ENCODE data around the gene EXOSC1. TPM values are rescaled to one million over a fixed set of nuclear protein-coding genes. Genes with fewer than 3 reads are reported as not detected.

Gene EXOSC1
- polyA plus RNA-seq, 1 donor from 2014 or later, result 33.5 TPM

GRCh38 chr10:97434055-97434454, 11.8 kb downstream of the EXOSC1 start:
- Histone ChIP-seq H4K20me1 (ENCODE audit: insufficient read depth) (no peaks in the 10 kb centered on the region), H3K4me3 (ENCODE audit: low read length) (no peak overlapping the region), H3K4me2 (ENCODE audit: low read length) (no peak overlapping the region), H3K9me2 (ENCODE audit: insufficient read depth, low read length) (no peaks in the 10 kb centered on the region), H2AFZ (ENCODE audit: low read depth, low read length) (no peak overlapping the region), H3F3A (ENCODE audit: insufficient read depth, low read length, poor library complexity, severe bottlenecking) (no peaks in the 10 kb centered on the region), H3K79me2 (replicated peaks; ENCODE audit: insufficient read depth, low read length) (peaks cover 6% of the 10 kb centered on the region), H3K9me3 (ENCODE audit: low read length) (no peaks in the 10 kb centered on the region), H3K27me3 (ENCODE audit: insufficient read depth, low read depth, low read length) (no peaks in the 10 kb centered on the region), H3K27ac (ENCODE audit: low read length) (no peak overlapping the region), H3K9ac (ENCODE audit: low read length) (no peak overlapping the region), H3K36me3 (ENCODE audit: insufficient read depth, low read length) (no peaks in the 10 kb centered on the region)
- TF ChIP-seq REST (IDR thresholded peaks at IDR 0.05; ENCODE audit: borderline replicate concordance), result no peak
- TF ChIP-seq SMC3 (conservative IDR thresholded peaks at IDR 0.05; ENCODE audit: poor library complexity), result no peak
- no peak for TF ChIP-seq MXI1 (conservative IDR thresholded peaks at IDR 0.05; ENCODE audit: poor library complexity, severe bottlenecking)
- TF ChIP-seq TAF1 (IDR thresholded peaks at IDR 0.05; ENCODE audit: low read depth), result no peak
- no peak for TF ChIP-seq RAD21 (conservative IDR thresholded peaks at IDR 0.05)
- TF ChIP-seq EP300 (conservative IDR thresholded peaks at IDR 0.05; ENCODE audit: poor library complexity, severe bottlenecking), result no peak
- TF ChIP-seq EZH2 (IDR thresholded peaks at IDR 0.05; ENCODE audit: borderline replicate concordance, insufficient read depth, low read length, poor library complexity, severe bottlenecking), result no peak
- TF ChIP-seq POLR2AphosphoS5 (IDR thresholded peaks at IDR 0.05), result no peak
- no peak for TF ChIP-seq CTCF (IDR thresholded peaks at IDR 0.05; ENCODE audit: poor library complexity, severe bottlenecking)

- Histone ChIP-seq H3K9me3 (ENCODE audit: low read length) (no peaks in the 10 kb centered on the region), H4K20me1 (ENCODE audit: insufficient read depth) (no peaks in the 10 kb centered on the region), H3K9ac (ENCODE audit: low read length) (peak overlapping the region; percentile 30), H3K27ac (ENCODE audit: low read length) (peak overlapping the region; percentile 24), H3K4me3 (ENCODE audit: low read length) (peak overlapping the region; percentile 92), H3K27me3 (ENCODE audit: insufficient read depth, low read depth, low read length) (no peaks in the 10 kb centered on the region), H3F3A (ENCODE audit: insufficient read depth, low read length, poor library complexity, severe bottlenecking) (no peaks in the 10 kb centered on the region), H2AFZ (ENCODE audit: low read depth, low read length) (no peak overlapping the region), H3K9me2 (ENCODE audit: insufficient read depth, low read length) (no peaks in the 10 kb centered on the region), H3K79me2 (replicated peaks; ENCODE audit: insufficient read depth, low read length) (peaks cover 27% of the 10 kb centered on the region), H3K4me2 (ENCODE audit: low read length) (peak overlapping the region; percentile 95), H3K36me3 (ENCODE audit: insufficient read depth, low read length) (no peaks in the 10 kb centered on the region)
- TF ChIP-seq EZH2 (IDR thresholded peaks at IDR 0.05; ENCODE audit: borderline replicate concordance, insufficient read depth, low read length, poor library complexity, severe bottlenecking) (no peak), TAF1 (IDR thresholded peaks at IDR 0.05; ENCODE audit: low read depth) (no peak), CTCF (IDR thresholded peaks at IDR 0.05; ENCODE audit: poor library complexity, severe bottlenecking) (no peak), SMC3 (conservative IDR thresholded peaks at IDR 0.05; ENCODE audit: poor library complexity) (no peak), POLR2AphosphoS5 (IDR thresholded peaks at IDR 0.05) (no peak), EP300 (conservative IDR thresholded peaks at IDR 0.05; ENCODE audit: poor library complexity, severe bottlenecking) (no peak), REST (IDR thresholded peaks at IDR 0.05; ENCODE audit: borderline replicate concordance) (no peak), RAD21 (conservative IDR thresholded peaks at IDR 0.05) (no peak), MXI1 (conservative IDR thresholded peaks at IDR 0.05; ENCODE audit: poor library complexity, severe bottlenecking) (no peak)
Measured at GRCh38 chr10:97428572-97428981, 17.2 kb downstream of the EXOSC1 start.
